ENCODE data around the gene CBR4. TPM values are rescaled to one million over a fixed set of nuclear protein-coding genes. Genes with fewer than 3 reads are reported as not detected.

CBR4 gene
- total RNA-seq, 1 donor from 2014 or later = 25.9 TPM

- intact Hi-C loops (cut with micrococcal nuclease) = no loop called here
- Histone ChIP-seq H3K4me1 (no peaks in the 10 kb centered on the region), H3K27ac (replicated peaks) (no peak overlapping the region), H3K36me3 (no peaks in the 10 kb centered on the region), H3K9me3 (replicated peaks) (peaks cover 40% of the 10 kb centered on the region), H3K27me3 (ENCODE audit: low read depth) (no peaks in the 10 kb centered on the region), H3K4me3 (no peak overlapping the region)
- TF ChIP-seq CTCF (IDR thresholded peaks at IDR 0.05; ENCODE audit: borderline replicate concordance) = peak; percentile 47
- DNase-seq = no peak
Measured at GRCh38 chr4:168942985-168943384, 67.1 kb downstream of the CBR4 start.

Measured in left ventricle myocardium inferior (tissue), 1 donor.